ENCODE data around the gene VASH2.

The VASH2 gene

DNA sequence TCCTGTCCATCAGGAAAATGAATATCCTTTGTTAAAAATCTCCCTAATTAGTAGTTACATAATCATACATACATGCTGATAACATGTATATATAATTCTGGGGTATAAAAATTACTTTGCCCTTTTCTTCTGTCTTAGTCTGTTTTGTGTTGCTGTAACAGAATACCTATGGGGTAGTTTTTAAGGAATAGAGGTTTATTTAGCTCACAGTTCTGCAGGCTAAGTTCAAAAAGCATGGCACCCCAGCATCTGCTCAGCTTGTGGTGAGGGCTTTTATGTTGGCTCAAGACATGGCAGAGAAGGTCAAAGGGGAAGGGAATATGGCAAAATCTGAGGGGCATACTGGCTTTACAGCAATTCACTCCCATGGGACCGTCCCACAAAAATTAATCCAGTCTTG is 84.4 kb downstream of the VASH2 start:
- no peaks in the 10 kb centered on the region for H3K36me3 ChIP-seq (ENCODE audit: low read length)
- no peaks in the 10 kb centered on the region for H3K27me3 ChIP-seq (ENCODE audit: low read length)
- H3K9me2 ChIP-seq (replicated peaks; ENCODE audit: insufficient read depth, low read length) = no peaks in the 10 kb centered on the region
- H3K9me3 ChIP-seq (ENCODE audit: insufficient read depth, low read length) = no peaks in the 10 kb centered on the region
- H3K9ac ChIP-seq (ENCODE audit: low read length) = no peak overlapping the region
- H3F3A ChIP-seq (ENCODE audit: insufficient read depth) = no peaks in the 10 kb centered on the region
- H3K4me3 ChIP-seq (ENCODE audit: insufficient read depth, low read length, poor library complexity, severe bottlenecking) = no peak overlapping the region
- no peak for TF ChIP-seq EZH2phosphoT487 (conservative IDR thresholded peaks at IDR 0.05; ENCODE audit: low read length)
- TF ChIP-seq, protein P1, sequence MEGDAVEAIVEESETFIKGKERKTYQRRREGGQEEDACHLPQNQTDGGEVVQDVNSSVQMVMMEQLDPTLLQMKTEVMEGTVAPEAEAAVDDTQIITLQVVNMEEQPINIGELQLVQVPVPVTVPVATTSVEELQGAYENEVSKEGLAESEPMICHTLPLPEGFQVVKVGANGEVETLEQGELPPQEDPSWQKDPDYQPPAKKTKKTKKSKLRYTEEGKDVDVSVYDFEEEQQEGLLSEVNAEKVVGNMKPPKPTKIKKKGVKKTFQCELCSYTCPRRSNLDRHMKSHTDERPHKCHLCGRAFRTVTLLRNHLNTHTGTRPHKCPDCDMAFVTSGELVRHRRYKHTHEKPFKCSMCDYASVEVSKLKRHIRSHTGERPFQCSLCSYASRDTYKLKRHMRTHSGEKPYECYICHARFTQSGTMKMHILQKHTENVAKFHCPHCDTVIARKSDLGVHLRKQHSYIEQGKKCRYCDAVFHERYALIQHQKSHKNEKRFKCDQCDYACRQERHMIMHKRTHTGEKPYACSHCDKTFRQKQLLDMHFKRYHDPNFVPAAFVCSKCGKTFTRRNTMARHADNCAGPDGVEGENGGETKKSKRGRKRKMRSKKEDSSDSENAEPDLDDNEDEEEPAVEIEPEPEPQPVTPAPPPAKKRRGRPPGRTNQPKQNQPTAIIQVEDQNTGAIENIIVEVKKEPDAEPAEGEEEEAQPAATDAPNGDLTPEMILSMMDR (IDR thresholded peaks at IDR 0.05; ENCODE audit: insufficient read depth, low read length, poor library complexity, severe bottlenecking) = no peak
- H3K27ac ChIP-seq (ENCODE audit: low read depth, low read length) = no peak overlapping the region
- H4K20me1 ChIP-seq (ENCODE audit: low read depth, low read length) = no peaks in the 10 kb centered on the region
- no peak overlapping the region for H3K4me2 ChIP-seq (ENCODE audit: low read depth, low read length, poor library complexity, severe bottlenecking)
- no peaks in the 10 kb centered on the region for H3K79me2 ChIP-seq (ENCODE audit: insufficient read depth, low read length)
- no peak overlapping the region for H2AFZ ChIP-seq (ENCODE audit: low read depth, low read length, severe bottlenecking)

DNA sequence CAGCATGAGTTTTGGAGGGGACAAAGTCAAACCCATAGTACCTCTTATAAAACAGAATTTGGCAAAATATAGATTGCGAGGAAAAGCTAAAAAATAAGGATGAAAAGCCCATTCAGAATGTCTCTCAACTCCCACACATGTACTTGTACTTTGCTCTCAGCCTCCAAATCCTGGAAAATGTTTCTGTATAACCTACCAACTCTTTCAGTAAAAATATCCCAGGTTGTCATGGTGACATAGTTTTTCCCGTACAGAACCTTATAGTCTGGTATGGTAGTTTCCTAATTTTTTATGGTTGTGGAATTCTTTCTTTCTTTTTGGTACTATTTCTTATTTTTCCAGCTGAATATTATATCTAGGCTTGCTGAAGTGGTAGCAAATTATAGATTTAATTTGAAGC is 85.2 kb downstream of the VASH2 start:
- no peak overlapping the region for H3K9ac ChIP-seq (ENCODE audit: low read length)
- H3K4me3 ChIP-seq (ENCODE audit: insufficient read depth, low read length, poor library complexity, severe bottlenecking) = no peak overlapping the region
- H3K36me3 ChIP-seq (ENCODE audit: low read length) = no peaks in the 10 kb centered on the region
- H3K27ac ChIP-seq (ENCODE audit: low read depth, low read length) = no peak overlapping the region
- H3K4me2 ChIP-seq (ENCODE audit: low read depth, low read length, poor library complexity, severe bottlenecking) = no peak overlapping the region
- no peak overlapping the region for H2AFZ ChIP-seq (ENCODE audit: low read depth, low read length, severe bottlenecking)
- no peaks in the 10 kb centered on the region for H3K79me2 ChIP-seq (ENCODE audit: insufficient read depth, low read length)
- no peaks in the 10 kb centered on the region for H3K9me2 ChIP-seq (replicated peaks; ENCODE audit: insufficient read depth, low read length)
- H3K9me3 ChIP-seq (ENCODE audit: insufficient read depth, low read length) = no peaks in the 10 kb centered on the region
- no peaks in the 10 kb centered on the region for H3K27me3 ChIP-seq (ENCODE audit: low read length)
- TF ChIP-seq EZH2phosphoT487 (conservative IDR thresholded peaks at IDR 0.05; ENCODE audit: low read length) = no peak
- TF ChIP-seq, protein P1 (IDR thresholded peaks at IDR 0.05; ENCODE audit: insufficient read depth, low read length, poor library complexity, severe bottlenecking) = no peak
- H3F3A ChIP-seq (ENCODE audit: insufficient read depth) = no peaks in the 10 kb centered on the region
- no peaks in the 10 kb centered on the region for H4K20me1 ChIP-seq (ENCODE audit: low read depth, low read length)
